Peyer's patch (tissue), 4 donors: Measurements from ENCODE around the gene CEP290. TPM values are rescaled to one million over a fixed set of nuclear protein-coding genes. Genes with fewer than 3 reads are reported as not detected.
A peak's percentile ranks its signal among the peaks of the same experiment; 100 is the strongest.

Experiments
- DNase-seq, 3 donors: peaks; one replicate each; pipeline ENCODE4 v3.0.0-alpha.2; 2017 to 2019
- H3K27ac ChIP-seq, 4 donors: fragments of 200-600 bp; sonication (generic); one replicate each; pipeline ENCODE4 v1.5.1; 2016 to 2019
- H3K27me3 ChIP-seq, 2 donors: fragments of 200-600 bp; sonication (generic); one replicate each; pipeline ENCODE4 v1.5.1; 2019
- H3K36me3 ChIP-seq, 3 donors: fragments of 200-600 bp; sonication (generic); one replicate each; pipeline ENCODE4 v1.5.1; 2016 to 2019
- H3K4me1 ChIP-seq, 4 donors: fragments of 200-600 bp; sonication (generic); one replicate each; pipeline ENCODE4 v1.5.1; 2016 to 2019
- H3K4me3 ChIP-seq, 4 donors: fragments of 200-600 bp; sonication (generic); 1 replicate in 3 of 4; 2 replicates in 1 of 4; pipeline ENCODE4 v1.5.1; 2016 to 2019; ENCODE audit warnings: mild to moderate bottlenecking in 1 of 4
- H3K9me3 ChIP-seq, 4 donors: fragments of 200-600 bp; sonication (generic); one replicate each; pipeline ENCODE4 v1.5.1; 2016 to 2019; ENCODE audit warnings: mild to moderate bottlenecking in 1 of 4
- CTCF ChIP-seq, 6 experiments: fragments of 450-650 bp in 4 of 6; fragments of 200-600 bp in 2 of 6; sonication (generic) in 1 of 6; IDR thresholded peaks; one replicate each; pipeline ENCODE4 v1.5.1; 2017 to 2019; ENCODE audit warnings: antibody characterized with exemption in 6 of 6, mild to moderate bottlenecking in 3 of 6, moderate library complexity in 1 of 6
- POLR2A ChIP-seq, 2 donors: fragments of 450-650 bp; IDR thresholded peaks; one replicate each; pipeline ENCODE4 v1.5.1; 2017; ENCODE audit warnings: antibody characterized with exemption in 2 of 2, mild to moderate bottlenecking in 2 of 2, moderate library complexity in 2 of 2
- total RNA-seq, 4 donors: library from RNA; depleted of rRNA; stranded (reverse); fragments of >200 nt; gene quantifications; one replicate each; pipeline ENCODE4 v1.1.0, GENCODE V29; 2016

The CEP290 gene
- total RNA-seq, 4 donors from 2014 or later, result 14.7 to 54.5 (median 24.6) TPM

GRCh38 chr12:88172844-88173407 is 31.0 kb upstream of the CEP290 start:
- H3K36me3 ChIP-seq, result peaks cover 0 to 15% (median 0%) of the 10 kb centered on the region in 3 donors
- no peak for TF ChIP-seq CTCF (IDR thresholded peaks at IDR 0.05)
- TF ChIP-seq POLR2A (IDR thresholded peaks at IDR 0.05), result no peak

GRCh38 chr12:88167384-88167783 is 25.5 kb upstream of the CEP290 start:
- TF ChIP-seq CTCF (IDR thresholded peaks at IDR 0.05) (no peak), POLR2A (IDR thresholded peaks at IDR 0.05) (no peak)
- peaks cover 0 to 3% (median 0%) of the 10 kb centered on the region in 4 donors for H3K4me1 ChIP-seq
- peaks cover 0 to 31% (median 0%) of the 10 kb centered on the region in 3 donors for H3K36me3 ChIP-seq
- no peak overlapping the region for H3K4me3 ChIP-seq
- DNase-seq, result no peak
- no peaks in the 10 kb centered on the region for H3K9me3 ChIP-seq
- H3K27me3 ChIP-seq, result no peaks in the 10 kb centered on the region
- H3K27ac ChIP-seq, result peak overlapping the region in 1 of 4 donors; percentile 3

More at GRCh38 chr12:88172844-88173407, 31.0 kb upstream of the CEP290 start:
- no peak for DNase-seq
- H3K4me1 ChIP-seq, result no peaks in the 10 kb centered on the region
- no peak overlapping the region for H3K27ac ChIP-seq
- no peak overlapping the region for H3K4me3 ChIP-seq
- no peaks in the 10 kb centered on the region for H3K27me3 ChIP-seq
- no peaks in the 10 kb centered on the region for H3K9me3 ChIP-seq

GRCh38 chr12:88166179-88166578 is 24.3 kb upstream of the CEP290 start:
- Histone ChIP-seq H3K4me3 (no peak overlapping the region), H3K36me3 (peaks cover 0 to 31% (median 0%) of the 10 kb centered on the region in 3 donors), H3K9me3 (no peaks in the 10 kb centered on the region), H3K4me1 (peaks cover 0 to 3% (median 0%) of the 10 kb centered on the region in 4 donors), H3K27me3 (no peaks in the 10 kb centered on the region), H3K27ac (no peak overlapping the region)
- no peak for DNase-seq
- TF ChIP-seq CTCF (IDR thresholded peaks at IDR 0.05) (no peak), POLR2A (IDR thresholded peaks at IDR 0.05) (no peak)

GRCh38 chr12:88163371-88163770 is 21.5 kb upstream of the CEP290 start:
- Histone ChIP-seq H3K9me3 (no peaks in the 10 kb centered on the region), H3K36me3 (peaks cover 0 to 31% (median 0%) of the 10 kb centered on the region in 3 donors)
- TF ChIP-seq POLR2A (IDR thresholded peaks at IDR 0.05), result no peak
- TF ChIP-seq CTCF (IDR thresholded peaks at IDR 0.05), result no peak

GRCh38 chr12:88156075-88156654 is 14.3 kb upstream of the CEP290 start:
- Histone ChIP-seq H3K9me3 (no peaks in the 10 kb centered on the region), H3K27ac (no peak overlapping the region), H3K4me1 (no peaks in the 10 kb centered on the region), H3K4me3 (no peak overlapping the region), H3K36me3 (no peaks in the 10 kb centered on the region), H3K27me3 (no peaks in the 10 kb centered on the region)
- TF ChIP-seq CTCF (IDR thresholded peaks at IDR 0.05) (no peak), POLR2A (IDR thresholded peaks at IDR 0.05) (no peak)
- DNase-seq, result no peak

More at GRCh38 chr12:88163371-88163770, 21.5 kb upstream of the CEP290 start:
- Histone ChIP-seq H3K4me1 (peaks cover 0 to 3% (median 0%) of the 10 kb centered on the region in 4 donors), H3K27me3 (no peaks in the 10 kb centered on the region), H3K27ac (no peak overlapping the region), H3K4me3 (no peak overlapping the region)
- DNase-seq, result no peak
